DMS 273 (cell line): ENCODE data around the gene FXYD1.
"Not testable (repeated sequence)": the region's sequence is repeated elsewhere in the genome, so short reads cannot be mapped to it uniquely, and the experiment has no call there.

Experiments
- DNase-seq: peaks from one replicate; lab custom pipeline; 2025; ENCODE audit not compliant: unreplicated experiment; lab: John Stamatoyannopoulos, UW

The FXYD1 gene

DNA sequence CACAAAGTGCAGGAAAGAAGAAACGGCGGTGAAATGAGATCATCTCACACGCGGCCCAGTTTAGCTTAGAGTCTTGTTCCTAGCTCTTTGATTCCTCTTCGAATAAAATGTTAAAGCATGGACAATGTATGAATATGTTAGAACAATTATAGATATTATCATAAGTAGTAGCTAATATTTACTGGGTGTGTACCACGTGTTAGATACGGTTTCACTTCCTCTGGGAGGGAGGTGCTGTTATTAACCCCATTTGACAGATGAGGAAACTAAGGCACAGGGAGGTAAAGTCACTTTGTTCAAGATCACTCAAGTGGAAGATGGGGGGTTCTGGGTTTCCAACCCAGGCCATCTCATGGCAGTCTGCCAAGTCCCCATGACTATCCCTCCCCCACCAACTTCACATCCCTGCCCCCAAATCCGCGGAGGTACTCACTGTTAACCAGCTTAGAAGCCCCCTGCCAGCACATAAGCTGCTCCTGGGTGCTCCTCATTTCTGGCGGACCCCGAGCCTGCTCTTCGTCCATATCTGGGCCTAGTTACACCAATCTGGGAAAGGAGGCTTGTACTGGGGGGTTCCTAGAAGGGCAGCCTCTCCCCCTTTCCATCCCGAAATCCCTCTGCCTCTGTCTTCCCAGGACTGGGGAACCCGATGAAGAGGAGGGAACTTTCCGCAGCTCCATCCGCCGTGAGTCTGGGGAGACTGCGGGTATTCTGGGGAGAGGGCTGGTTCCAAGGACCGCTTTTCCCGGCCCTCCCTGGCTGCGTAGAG, 3.4 kb downstream of the FXYD1 start:
- peak; percentile 59 for DNase-seq

DNA sequence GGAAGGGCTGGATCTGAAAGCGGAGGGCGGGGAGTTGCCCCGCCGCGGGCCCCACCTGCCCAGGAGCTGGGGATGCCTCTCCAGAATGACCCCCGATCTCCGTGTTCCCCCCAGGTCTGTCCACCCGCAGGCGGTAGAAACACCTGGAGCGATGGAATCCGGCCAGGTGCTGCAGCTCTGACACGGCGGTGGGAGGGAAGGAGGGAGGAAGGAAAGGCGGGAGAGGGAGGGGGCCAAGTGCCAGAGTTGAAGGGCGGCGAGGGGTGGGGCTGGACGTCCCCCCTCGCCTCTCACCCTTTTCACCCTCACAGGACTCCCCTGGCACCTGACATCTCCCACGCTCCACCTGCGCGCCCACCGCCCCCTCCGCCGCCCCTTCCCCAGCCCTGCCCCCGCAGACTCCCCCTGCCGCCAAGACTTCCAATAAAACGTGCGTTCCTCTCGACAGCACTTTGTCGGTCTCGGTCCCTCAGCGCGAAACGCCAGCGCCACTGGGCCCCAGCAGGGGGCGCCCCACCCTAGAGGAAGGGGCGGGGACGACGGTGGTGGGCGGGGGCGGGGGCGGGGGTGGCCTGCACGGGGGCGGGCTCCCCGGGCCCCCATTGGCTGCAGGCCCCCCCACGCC, 4.1 kb downstream of the FXYD1 start:
- DNase-seq, result peak; percentile 84

DNA sequence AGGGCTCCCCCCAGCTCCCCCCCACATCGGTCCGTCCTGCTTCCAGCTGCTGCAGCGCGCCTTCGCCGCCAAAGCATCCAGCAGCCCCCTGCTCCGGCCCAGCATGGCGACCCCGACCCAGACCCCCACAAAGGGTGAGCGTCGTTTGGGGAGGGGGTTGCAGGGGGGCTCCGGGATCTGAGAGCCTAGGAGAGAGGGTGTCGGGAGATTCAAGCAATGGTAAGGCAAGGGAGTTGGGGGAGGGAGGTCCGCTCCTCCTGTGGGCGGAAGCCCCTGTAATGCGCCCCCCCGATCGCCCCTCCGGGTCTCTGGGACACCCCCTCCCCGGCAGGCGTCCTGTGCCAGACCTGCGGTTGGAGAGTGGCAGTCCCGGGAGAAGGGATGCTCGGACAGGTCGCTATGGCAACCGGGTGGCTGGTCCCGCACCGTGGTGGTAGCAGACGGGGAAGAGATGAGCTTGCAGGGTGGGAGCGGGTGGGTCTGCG, 4.6 kb downstream of the FXYD1 start, which contains the start of gene FXYD7:
Gene FXYD7, plus strand, starts transcription at position 25 of the 485 bp plus-strand sequence. Its CDS starts 79 bp downstream, at position 104.
- peak; percentile 67 for DNase-seq

DNA sequence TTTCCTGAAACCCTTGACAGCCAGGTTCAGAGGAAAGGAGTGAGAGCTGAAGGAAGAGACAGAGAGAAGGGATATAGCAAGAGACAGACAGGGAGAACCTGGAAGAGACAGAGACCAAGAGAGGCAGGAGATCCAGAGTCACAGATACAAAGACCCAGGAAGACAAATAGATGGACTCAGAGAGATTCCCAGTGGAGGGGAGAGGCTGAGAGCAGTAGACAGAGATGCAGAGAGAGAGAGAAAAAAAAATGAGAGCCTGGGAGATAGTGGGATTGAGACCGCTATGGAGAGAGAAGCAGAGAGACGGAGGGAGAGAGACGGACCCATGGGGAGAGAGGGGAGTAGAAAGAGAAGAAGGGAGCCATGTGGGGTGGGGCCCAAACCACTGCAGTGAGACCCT, 5.2 kb downstream of the FXYD1 start:
- no peak for DNase-seq

DNA sequence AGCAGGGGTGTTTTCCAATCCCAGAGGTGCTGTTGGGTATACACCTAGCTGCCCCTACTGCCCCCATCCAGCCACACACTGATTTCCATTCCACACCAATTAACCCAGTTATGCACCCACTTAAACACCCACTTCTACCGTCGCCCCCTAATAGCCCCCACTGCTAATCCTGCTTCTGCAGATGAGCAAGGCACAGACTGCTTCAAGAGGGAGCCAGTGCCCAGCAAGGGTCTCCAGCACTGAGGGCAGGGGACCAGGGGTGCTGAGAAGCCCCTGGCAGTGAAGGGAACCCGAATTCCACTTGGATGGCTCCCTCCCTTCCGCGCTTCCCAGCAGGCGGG, 5.6 kb downstream of the FXYD1 start:
- DNase-seq, result no peak

DNA sequence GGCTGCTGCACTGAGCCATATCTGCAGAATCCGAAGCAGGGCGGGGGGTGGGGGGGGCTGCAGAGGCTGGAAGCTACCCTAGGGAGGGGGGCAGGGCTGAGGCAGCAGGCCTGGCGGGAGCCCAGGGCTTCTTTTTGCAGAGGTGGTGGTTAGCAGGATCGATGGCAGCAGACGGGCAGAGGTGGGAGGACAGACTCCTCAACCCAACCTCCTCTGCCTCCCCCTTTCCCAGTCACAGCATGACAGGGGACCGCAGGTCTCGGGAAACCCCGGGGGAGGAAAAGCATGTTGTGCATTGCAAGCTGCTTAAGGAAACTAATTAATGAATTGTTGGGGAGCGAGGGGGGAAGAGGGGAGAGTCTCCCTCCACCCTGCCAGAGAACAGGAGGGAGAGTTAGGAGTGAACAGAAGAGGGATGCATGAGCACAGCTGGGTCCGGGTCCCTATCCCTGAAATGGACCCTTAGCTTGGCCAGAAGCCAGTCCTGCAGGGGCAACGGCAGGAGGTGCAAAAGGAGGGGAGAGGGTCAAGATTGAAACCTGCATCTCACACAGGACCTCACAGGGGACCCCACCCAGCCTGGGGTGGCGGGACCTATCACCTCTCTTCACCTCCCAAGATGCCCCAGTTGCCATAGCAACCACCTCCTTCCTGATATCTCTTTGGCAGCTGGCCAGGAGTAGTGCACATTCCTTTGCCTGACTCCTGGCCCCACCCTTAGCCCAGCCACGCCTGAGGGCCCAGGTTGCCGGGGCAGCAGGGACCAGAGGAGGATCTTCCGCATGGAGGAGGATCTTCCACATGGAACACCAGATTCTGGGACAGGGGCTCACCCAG, 6.2 kb downstream of the FXYD1 start:
- peak; percentile 85 for DNase-seq

DNA sequence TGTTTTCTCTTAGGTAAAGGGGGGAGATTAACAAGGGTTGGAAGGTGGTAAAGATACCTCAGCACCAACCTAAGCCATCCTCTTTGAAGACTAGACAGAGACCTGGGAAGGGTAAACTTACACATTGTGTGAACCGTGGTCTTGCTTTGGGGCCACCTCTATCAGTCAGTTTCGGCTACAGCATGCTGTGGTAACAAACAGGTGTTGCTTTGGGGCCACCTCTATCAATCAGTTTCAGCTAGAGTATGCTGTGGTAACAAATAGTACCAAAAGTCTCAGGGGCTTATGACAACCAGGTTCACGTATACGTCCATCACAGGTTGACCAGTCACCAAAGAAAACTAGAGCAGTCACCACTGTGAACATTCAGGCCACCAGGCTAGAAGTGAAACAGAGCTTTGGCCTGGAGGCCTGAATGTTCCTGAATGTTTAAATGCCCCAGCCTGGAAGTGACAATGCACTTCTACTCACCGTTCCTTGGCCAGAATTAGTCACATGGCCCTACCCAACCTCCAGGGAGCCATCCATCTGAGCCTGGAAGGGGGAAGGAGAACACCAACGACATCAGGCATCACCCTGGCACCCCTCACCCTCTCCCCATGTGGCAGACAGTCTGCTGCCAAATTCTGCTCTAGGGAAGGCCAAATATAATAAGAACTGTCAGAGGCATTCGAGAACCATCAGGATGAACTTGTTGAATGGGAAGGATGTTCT, 8.3 kb downstream of the FXYD1 start:
- no peak for DNase-seq

DNA sequence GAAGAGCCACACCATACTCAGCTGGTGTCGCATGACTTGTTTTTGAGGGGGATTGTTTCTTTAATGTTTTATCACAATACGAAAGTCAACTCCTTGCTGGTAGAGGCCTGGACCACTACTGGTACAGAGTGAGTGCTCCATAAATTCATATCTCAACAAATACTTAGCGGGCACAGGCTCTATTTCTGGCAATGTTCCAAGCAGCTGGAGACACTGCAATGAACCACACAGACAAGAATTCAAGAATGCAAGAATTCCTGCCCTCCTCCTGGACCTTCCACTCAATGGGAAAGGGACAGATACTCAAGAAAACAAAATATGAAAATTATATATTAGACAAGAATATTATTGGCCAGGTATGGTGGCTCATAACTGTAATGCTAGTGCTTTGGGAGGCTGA, 10.8 kb downstream of the FXYD1 start:
- DNase-seq, result no peak

DNA sequence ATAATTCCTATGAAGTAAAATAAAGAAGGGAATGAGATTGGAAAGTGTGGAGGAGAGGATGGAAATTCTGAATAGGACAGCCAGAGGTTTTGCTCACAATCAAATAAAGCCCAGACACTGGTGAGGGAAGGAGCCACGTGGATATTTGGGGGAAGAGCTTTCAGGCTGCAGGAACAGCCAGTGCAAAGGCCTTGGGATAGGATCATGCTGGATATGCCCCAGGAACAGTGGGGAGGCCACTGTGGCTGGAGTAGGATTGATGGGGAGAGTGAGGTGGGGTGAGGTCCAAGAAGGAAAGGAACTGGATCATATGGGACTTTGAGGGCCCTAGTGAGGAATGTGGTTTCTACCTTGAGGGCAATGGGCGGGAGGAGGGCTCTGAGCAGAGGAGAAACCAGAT, 11.8 kb downstream of the FXYD1 start:
- DNase-seq, result no peak

DNA sequence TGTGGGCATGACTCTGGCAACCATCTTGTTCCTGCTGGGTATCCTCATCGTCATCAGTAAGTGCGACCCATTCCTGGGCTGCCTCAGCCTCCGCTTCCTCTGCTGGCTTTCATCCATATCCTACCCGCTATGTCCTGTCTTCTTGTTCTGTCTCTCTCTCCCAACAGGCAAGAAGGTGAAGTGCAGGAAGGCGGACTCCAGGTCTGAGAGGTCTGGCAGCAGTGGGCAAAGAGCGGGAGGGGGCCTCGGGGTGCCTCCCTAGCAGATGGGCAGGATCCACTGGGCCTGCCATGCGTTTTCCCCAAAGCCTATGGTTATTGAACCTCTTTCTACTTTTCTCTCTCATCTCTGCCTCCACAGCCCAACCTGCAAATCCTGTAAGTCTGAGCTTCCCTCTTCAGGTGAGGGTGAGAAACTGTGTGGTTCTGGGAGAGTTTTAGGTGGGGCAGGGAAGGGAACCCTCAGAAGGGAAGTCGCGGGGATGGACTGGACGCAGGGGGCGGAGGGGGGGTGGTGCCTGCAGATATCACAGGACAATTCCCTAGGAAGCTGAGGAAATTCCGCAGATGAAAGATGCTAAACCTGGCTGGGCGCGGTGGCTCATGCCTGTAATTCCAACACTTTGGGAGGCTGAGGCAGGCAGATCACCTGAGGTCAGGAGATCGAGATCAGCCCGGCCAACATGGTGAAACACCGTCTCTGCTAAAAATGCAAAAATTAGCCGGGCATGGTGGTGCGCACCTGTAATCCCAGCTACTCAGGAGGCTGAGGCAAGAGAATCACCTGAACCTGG, 12.8 kb downstream of the FXYD1 start:
- peak; percentile 28 for DNase-seq

DNA sequence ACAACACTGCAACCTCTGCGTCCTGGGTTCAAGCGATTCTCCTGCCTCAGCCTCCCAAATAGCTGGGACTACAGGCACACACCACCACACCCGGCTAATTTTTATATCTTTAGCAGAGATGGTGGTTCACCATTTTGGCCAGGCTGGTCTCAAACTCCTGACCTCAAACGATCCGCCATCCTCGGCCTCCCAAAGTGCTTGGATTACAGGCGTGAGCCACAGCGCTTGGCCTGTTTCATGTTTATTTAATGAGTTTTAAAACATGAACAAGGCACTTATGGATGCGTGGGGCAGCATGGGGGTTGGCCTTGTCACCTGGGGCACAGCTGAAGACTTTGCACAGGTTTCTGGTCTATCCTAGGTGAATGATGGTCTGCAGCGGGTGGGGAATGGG, 14.5 kb downstream of the FXYD1 start:
- DNase-seq, result not testable (repeated sequence)

DNA sequence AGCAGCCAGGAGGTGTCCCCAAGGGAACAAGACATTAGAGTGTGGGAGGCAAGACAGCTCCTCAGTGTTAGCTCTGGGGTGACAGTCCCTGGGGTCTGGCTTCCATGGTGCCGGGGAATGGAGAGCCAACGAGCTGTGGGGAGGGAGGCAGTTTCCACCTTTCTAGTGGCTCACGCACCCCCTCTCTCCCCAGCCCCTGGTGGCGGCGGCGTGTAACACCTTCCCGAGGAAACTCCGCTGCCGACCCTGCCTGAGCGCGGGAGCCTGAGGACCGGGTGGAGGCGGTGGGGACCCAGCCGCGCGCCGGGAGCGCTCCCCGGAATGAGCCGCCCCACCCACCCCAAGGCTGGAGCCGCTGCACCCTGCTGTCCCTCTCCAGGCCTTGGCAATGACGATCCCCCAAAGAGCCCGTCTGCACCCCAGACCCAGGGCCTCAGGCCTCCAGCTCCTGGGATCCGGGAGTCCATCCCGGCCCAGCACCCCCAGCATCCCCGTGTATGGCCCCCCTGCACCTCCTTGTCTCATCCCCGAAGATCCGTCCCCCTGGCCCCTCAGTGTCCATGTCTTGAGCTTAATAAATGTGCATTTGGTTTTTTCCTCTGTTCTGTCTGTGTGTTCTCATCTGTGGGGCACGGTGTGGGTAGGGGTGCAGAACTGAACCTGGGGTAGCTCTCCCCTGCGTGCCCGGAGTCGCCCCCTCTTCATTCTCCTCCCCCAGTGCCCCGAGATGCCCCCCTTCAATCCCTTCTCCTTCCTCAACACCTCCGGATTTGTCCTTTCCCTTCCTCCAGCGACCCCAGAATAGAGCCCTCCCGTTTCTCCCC, 15.3 kb downstream of the FXYD1 start:
- peak; percentile 80 for DNase-seq

DNA sequence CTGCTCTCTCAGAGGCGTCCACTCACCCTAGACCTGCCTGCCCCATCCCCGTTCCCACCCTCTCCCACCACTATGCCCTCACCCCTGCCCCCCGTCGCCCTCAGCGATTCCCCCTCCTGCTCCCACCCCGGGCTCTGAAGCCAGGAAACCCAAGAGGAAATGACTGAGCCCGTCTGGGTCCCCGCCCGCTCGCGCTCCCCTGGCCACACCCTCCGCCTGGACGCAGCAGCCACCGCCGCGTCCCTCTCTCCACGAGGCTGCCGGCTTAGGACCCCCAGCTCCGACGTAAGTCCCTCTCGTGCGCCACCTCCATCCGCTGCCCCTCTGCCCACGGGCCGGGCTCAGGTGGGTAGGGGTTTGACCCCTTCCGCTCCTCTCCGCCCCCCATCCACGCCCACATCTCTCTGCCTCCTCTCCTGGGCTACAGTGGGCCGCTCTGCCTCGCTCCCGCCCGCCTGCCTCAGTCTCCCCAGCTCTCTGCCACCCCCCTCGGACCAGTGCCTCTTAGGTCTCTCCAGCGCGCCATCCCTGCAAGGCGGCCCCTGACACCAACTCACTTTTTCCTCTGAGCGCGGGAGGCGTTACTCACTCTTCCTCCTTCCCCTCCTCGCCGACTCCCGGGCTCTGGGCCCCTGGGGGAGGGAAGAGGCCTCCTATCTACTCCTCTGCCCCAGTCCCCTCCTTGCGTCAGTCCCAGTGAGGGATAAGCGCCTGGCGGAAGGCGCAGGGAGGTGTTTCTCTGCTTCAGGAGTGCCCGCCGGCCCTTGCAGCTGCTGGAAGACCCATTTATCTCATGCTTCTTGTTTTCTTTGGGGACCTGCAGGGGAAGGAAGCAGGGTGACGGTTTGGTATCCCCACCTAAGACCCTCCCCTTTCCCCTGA, 16.1 kb downstream of the FXYD1 start, which contains the start of gene FXYD5:
Gene FXYD5, plus strand, starts transcription at position 211 of the 882 bp plus-strand sequence. CDS start 816 bp downstream, outside the sequence.
- peak; percentile 62 for DNase-seq

DNA sequence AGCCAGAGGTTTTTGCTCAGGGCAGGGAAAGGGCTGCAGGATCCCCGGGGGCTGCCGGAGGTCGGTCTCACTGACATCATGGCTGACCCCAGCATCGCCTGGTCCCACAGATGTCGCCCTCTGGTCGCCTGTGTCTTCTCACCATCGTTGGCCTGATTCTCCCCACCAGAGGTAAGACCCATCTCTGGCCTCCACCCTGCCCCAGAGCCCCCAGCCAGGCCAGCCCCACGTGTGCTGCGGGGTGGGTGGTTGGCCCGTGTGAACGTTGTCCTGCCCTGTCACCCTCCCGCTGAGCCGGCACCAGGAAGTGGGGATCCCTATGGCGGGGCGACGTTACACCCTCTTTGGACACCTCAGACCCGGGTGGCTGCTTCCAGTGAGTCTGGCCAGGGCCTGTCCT, 16.8 kb downstream of the FXYD1 start:
- no peak for DNase-seq

DNA sequence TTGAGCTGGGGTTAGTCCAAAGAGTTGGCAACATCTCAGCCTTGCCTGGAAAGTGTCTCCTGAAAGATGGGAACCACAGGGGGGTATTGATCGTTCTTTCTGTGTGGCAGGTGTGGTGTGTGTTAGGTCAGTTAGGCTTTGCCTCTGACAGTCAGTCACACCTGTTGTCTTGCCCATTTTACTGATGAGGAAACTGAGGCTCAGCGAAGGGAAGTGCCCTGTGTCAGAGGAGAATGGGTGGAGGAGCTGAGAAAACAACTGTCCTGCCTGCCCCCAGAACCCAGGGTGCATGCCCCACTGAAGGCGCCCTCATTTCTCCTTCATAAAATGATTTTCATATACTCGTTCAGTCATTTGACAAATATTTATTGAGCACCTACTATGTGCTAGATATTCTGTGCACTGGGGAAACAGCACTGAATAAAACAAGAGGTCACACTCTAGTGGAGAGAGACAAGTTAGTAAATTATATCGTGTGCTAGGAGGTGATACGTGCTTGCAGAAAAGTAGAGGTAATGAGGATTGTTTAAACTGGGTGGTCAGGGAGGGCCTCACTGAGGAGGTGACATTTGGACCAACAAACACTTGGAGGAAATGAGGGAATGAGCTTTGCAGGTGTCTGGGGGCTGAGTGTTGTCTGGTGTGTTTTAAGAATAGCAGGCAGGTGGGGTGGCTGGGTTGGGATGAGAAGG, 17.5 kb downstream of the FXYD1 start:
- no peak for DNase-seq

DNA sequence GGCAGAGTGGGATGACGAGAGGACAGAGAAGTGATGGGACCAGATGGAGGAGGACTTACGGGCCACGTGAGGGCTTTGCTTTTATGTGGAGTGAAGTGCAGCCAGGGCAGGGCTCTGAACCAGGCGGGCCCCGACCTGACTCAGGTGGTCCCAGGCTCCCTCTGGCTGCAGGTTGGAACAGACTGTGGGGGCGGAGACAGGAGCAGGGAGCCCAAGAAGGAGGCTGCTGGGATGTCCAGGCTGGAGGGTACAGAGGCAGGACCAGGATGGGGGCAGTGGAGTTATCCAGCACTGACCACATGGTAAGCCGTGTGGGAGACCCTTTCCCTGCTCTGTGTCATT, 18.0 kb downstream of the FXYD1 start:
- no peak for DNase-seq

DNA sequence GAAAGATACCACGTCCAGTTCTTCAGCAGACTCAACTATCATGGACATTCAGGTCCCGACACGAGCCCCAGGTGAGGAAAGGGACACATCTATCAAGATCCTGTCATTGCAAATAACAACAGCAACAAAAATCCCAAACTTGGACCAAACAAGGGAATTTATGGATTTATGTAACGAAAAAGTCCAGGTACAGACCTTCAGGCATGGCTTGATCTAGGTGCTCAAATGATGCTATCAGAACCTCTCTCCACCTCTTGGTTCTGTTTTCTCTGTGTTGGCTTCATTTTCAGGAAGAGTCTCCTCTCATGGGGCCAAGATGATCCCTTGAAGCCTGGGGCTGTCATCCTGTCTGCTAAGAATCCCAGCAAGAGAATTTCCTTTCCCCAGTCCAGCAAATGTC, 18.8 kb downstream of the FXYD1 start:
- no peak for DNase-seq

DNA sequence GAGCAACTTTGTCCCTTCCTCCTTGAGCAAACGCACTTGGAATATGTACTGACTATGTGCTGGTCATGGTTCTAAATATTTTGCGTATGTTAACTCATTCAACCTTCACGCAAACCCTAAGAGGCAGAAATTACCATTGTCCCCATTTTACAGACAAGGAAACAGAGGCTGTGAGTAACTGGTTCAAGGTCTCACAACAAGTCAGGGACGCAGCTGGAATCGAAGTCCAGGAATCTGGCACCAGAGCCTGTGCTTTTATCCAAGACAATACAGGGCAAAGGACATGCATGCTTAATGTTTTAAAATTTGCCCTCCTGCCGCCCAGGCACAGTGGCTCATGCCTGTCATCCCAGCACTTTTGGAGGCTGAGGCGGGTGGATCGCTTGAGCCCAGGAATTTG, 21.0 kb downstream of the FXYD1 start:
- no peak for DNase-seq
